ENCODE measurements around the gene FBXL20.

DNA sequence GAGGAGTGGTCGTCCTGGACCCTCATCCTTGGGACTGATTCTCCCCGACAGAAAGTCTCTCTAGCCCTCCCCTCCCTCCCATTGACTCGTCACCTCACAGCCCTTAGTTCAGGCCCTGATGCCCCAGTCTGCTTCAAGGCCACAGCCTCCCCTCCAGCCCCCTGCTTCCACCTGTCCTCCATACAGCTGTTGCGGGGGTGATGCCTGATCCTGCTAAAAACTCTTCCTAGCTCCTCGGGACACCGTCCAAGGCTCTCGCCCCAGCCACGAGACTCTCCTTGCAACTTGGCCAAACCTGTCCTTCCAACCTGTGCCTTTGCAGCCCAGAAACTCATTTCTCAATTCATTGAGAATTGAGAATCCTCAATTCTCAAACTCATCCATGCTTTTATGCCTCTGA lies 182.5 kb downstream of the FBXL20 start:
- TF ChIP-seq, protein P1, sequence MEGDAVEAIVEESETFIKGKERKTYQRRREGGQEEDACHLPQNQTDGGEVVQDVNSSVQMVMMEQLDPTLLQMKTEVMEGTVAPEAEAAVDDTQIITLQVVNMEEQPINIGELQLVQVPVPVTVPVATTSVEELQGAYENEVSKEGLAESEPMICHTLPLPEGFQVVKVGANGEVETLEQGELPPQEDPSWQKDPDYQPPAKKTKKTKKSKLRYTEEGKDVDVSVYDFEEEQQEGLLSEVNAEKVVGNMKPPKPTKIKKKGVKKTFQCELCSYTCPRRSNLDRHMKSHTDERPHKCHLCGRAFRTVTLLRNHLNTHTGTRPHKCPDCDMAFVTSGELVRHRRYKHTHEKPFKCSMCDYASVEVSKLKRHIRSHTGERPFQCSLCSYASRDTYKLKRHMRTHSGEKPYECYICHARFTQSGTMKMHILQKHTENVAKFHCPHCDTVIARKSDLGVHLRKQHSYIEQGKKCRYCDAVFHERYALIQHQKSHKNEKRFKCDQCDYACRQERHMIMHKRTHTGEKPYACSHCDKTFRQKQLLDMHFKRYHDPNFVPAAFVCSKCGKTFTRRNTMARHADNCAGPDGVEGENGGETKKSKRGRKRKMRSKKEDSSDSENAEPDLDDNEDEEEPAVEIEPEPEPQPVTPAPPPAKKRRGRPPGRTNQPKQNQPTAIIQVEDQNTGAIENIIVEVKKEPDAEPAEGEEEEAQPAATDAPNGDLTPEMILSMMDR (IDR thresholded peaks at IDR 0.05) = no peak
- no peak for TF ChIP-seq POLR2A (IDR thresholded peaks at IDR 0.05)

Measured in Peyer's patch (tissue), 4 donors.